SK-N-SH (cell line): ENCODE results near the gene RANBP10. TPM values are rescaled to one million over a fixed set of nuclear protein-coding genes. Genes with fewer than 3 reads are reported as not detected.

Experiments
- CTCF ChIA-PET: fragments of 300-600, 350-600 bp; formaldehyde crosslinking; extraction: SDS; loops from one replicate; lab custom pipeline; 2021; lab: Yijun Ruan, JAX
- POLR2A ChIA-PET: fragments of 350-600 bp; sonication (Branson Sonifier 250); formaldehyde crosslinking; extraction: SDS; loops from one replicate; lab custom pipeline; 2020; ENCODE audit warnings: antibody characterized with exemption, inconsistent platforms; lab: Yijun Ruan, JAX
- DNase-seq: peaks from one replicate; pipeline ENCODE4 v3.0.0; 2012
- H2AFZ ChIP-seq: fragments of 200-600 bp; sonication (generic); 2 replicates; pipeline ENCODE4 v1.8.1; 2016; ENCODE audit warnings: antibody characterized with exemption, mild to moderate bottlenecking, low read depth
- H3F3A ChIP-seq: fragments of 200-600 bp; sonication (generic); replicated peaks from 2 replicates; pipeline ENCODE3; 2016; ENCODE audit warnings: antibody characterized with exemption, mild to moderate bottlenecking; ENCODE audit not compliant: insufficient read depth
- H3K27ac ChIP-seq, 2 experiments: fragments of 200-500 bp in 1 of 2; fragments of 200-600 bp in 1 of 2; sonication (Bioruptor generic) in 1 of 2; sonication (generic), shearing (Covaris generic) in 1 of 2; 2 replicates each; pipeline versions ENCODE4 v1.5.1 to v1.6.1; 2014 to 2016; ENCODE audit warnings: low read depth in 2 of 2, inconsistent platforms in 1 of 2, low read length in 1 of 2, mild to moderate bottlenecking in 1 of 2, mixed read lengths in 1 of 2
- H3K27me3 ChIP-seq: fragments of 200-600 bp; sonication (generic), shearing (Covaris generic); 2 replicates; pipeline ENCODE4 v1.6.1; 2016; ENCODE audit warnings: mixed run types; ENCODE audit not compliant: insufficient read depth
- H3K36me3 ChIP-seq, 2 experiments: fragments of 200-500 bp in 1 of 2; fragments of 200-600 bp in 1 of 2; sonication (Bioruptor generic) in 1 of 2; sonication (generic) in 1 of 2; replicated peaks in 1 of 2; 2 replicates each; pipeline versions ENCODE3 to v1.5.1; 2014 to 2016; ENCODE audit warnings: low read length in 1 of 2, mild to moderate bottlenecking in 1 of 2; ENCODE audit not compliant: insufficient read depth in 2 of 2, control insufficient read depth in 1 of 2
- H3K4me1 ChIP-seq, 2 experiments: fragments of 200-500 bp in 1 of 2; fragments of 200-600 bp in 1 of 2; sonication (Bioruptor generic) in 1 of 2; sonication (generic), shearing (Covaris generic) in 1 of 2; 2 replicates each; pipeline versions ENCODE4 v1.5.1 to v1.6.1; 2014 to 2016; ENCODE audit warnings: low read depth in 1 of 2, low read length in 1 of 2, mixed run types in 1 of 2; ENCODE audit not compliant: insufficient read depth in 2 of 2, control insufficient read depth in 1 of 2
- H3K4me2 ChIP-seq: fragments of 200-600 bp; sonication (generic), shearing (Covaris generic); 2 replicates; pipeline ENCODE4 v1.6.1; 2017; ENCODE audit warnings: mixed run types
- H3K4me3 ChIP-seq, 2 experiments: fragments of 200-500 bp in 1 of 2; fragments of 200-600 bp in 1 of 2; sonication (Bioruptor generic) in 1 of 2; sonication (generic), shearing (Covaris generic) in 1 of 2; 2 replicates each; pipeline versions ENCODE4 v1.5.1 to v1.8.1; 2014 to 2016; ENCODE audit warnings: low read depth in 2 of 2, inconsistent platforms in 1 of 2, low read length in 1 of 2, mild to moderate bottlenecking in 1 of 2, mixed read lengths in 1 of 2, moderate library complexity in 1 of 2
- H3K79me2 ChIP-seq: fragments of 200-600 bp; sonication (generic); 2 replicates; pipeline ENCODE4 v1.8.1; 2017; ENCODE audit warnings: mild to moderate bottlenecking; ENCODE audit not compliant: insufficient read depth
- H3K9ac ChIP-seq: fragments of 200-600 bp; sonication (generic); 2 replicates; pipeline ENCODE4 v1.6.1; 2017; ENCODE audit warnings: mixed run types
- H3K9me2 ChIP-seq: fragments of 200-600 bp; sonication (generic); 2 replicates; pipeline ENCODE4 v1.6.1; 2017; ENCODE audit warnings: mixed run types
- H3K9me3 ChIP-seq: fragments of 200-600 bp; sonication (generic); 2 replicates; pipeline ENCODE4 v1.6.1; 2017; ENCODE audit warnings: mixed run types, mild to moderate bottlenecking, moderate library complexity
- H4K20me1 ChIP-seq: fragments of 200-600 bp; sonication (generic); 2 replicates; pipeline ENCODE4 v1.6.1; 2017; ENCODE audit warnings: mild to moderate bottlenecking, mixed run types; ENCODE audit not compliant: insufficient read depth
- EZH2phosphoT487 ChIP-seq: fragments of 200-600 bp; sonication (generic); IDR thresholded peaks from 2 replicates; pipeline ENCODE4 v1.6.1; 2017; ENCODE audit warnings: low read depth, mixed run types, mild to moderate bottlenecking, antibody characterized with exemption, moderate library complexity, borderline replicate concordance
- FOXJ3 ChIP-seq: sonication (generic); formaldehyde crosslinking; IDR thresholded peaks from 2 replicates; pipeline ENCODE4 v1.5.1; 2020; ENCODE audit warnings: mild to moderate bottlenecking, missing genetic modification reagents
- GABPA ChIP-seq: IDR thresholded peaks from 2 replicates; pipeline ENCODE4 v1.4.0; 2012; ENCODE audit warnings: low read depth, mild to moderate bottlenecking
- JUND ChIP-seq: IDR thresholded peaks from 2 replicates; pipeline ENCODE4 v1.4.0; 2012
- MAX ChIP-seq: IDR thresholded peaks from 2 replicates; pipeline ENCODE4 v1.4.0; 2012; ENCODE audit warnings: low read depth
- MXI1 ChIP-seq: IDR thresholded peaks from 2 replicates; pipeline ENCODE4 v1.6.1; 2012; ENCODE audit warnings: mild to moderate bottlenecking, low read depth, low read length, improper control_type of control experiment
- NRF1 ChIP-seq: IDR thresholded peaks from 2 replicates; pipeline ENCODE4 v1.6.1; 2012; ENCODE audit warnings: low read depth, mild to moderate bottlenecking, low read length
- PBX3 ChIP-seq: IDR thresholded peaks from 2 replicates; pipeline ENCODE4; 2012
- POLR2AphosphoS5 ChIP-seq: IDR thresholded peaks from 2 replicates; pipeline ENCODE4 v1.6.1; 2012; ENCODE audit warnings: low read depth, low read length
- RAD21 ChIP-seq: IDR thresholded peaks from 2 replicates; pipeline ENCODE4 v1.6.1; 2012; ENCODE audit warnings: mild to moderate bottlenecking, low read length
- RXRA ChIP-seq: IDR thresholded peaks from 2 replicates; pipeline ENCODE4 v1.4.0; 2012; ENCODE audit warnings: low read depth, mild to moderate bottlenecking, borderline replicate concordance
- SIN3A ChIP-seq: IDR thresholded peaks from 2 replicates; pipeline ENCODE4 v1.6.1; 2012; ENCODE audit warnings: low read depth, mild to moderate bottlenecking, low read length, moderate library complexity, borderline replicate concordance
- SMC3 ChIP-seq: IDR thresholded peaks from 2 replicates; pipeline ENCODE4 v1.6.1; 2012; ENCODE audit warnings: low read depth, low read length, improper control_type of control experiment
- YY1 ChIP-seq: IDR thresholded peaks from 2 replicates; pipeline ENCODE4 v1.4.0; 2012; ENCODE audit warnings: low read depth, mild to moderate bottlenecking
- WGBS: methylation state at CpG from one replicate; pipeline ENCODE4 v1.1.6; 2017; ENCODE audit warnings: low lambda C conversion rate; 5-methylcytosine and 5-hydroxymethylcytosine counted together
- polyA plus RNA-seq, 3 experiments: library from polyadenylated mRNA; depleted of rRNA; stranded (reverse); fragments of >200 nt; gene quantifications; 2 replicates each; pipeline ENCODE4 v1.2.3, GENCODE V29; 2012
- TF ChIP-seq, protein P1 (sequence below): IDR thresholded peaks from 2 replicates; pipeline ENCODE4 v1.4.0; 2012; ENCODE audit warnings: low read depth, borderline replicate concordance
- TF ChIP-seq, protein P2 (sequence below): IDR thresholded peaks from 2 replicates; pipeline ENCODE4 v1.4.0; 2012; ENCODE audit warnings: low read depth, borderline replicate concordance
- TF ChIP-seq, protein P3 (sequence below): IDR thresholded peaks from 2 replicates; pipeline ENCODE4 v1.6.1; 2012; ENCODE audit warnings: mild to moderate bottlenecking, low read depth, low read length, moderate library complexity
- TF ChIP-seq, protein P4 (sequence below): fragments of 200-600 bp; sonication (generic); IDR thresholded peaks from 2 replicates; pipeline ENCODE4 v1.6.1; 2017; ENCODE audit warnings: antibody characterized with exemption, mild to moderate bottlenecking, moderate library complexity

RANBP10 gene
- polyA plus RNA-seq, 1 of the 3 experiments (the other 2 are of a cell fraction), result 12.1 TPM

DNA sequence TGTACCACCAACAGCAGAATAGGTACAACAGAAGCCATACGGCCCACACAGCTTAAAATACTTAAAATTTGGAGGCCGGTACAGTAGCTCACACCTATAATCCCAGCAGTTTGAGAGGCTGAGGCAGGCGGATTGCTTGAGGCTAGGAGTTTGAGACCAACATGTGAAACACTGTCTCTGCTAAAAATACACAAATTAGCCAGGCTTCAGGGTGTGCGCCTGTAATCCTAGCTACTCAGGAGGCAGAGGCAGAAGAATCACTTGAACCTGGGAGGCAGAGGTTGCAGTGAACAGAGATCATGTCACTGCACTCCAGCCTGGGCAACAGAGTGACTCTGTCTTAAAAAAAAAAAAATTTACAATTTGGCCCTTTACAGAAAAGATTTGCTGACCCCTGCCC lies 104.2 kb downstream of the RANBP10 start:
- peaks cover 5% of the 10 kb centered on the region; the same call in 1 of the 2 replicates for H3K9me3 ChIP-seq
- DNase-seq, result no peak
- no peak overlapping the region for H3K4me3 ChIP-seq
- WGBS, result 93% methylated on average over 4 of the region's 4 CpGs
- H3K27me3 ChIP-seq, result no peaks in the 10 kb centered on the region
- H3F3A ChIP-seq, result peaks cover 4% of the 10 kb centered on the region
- no peak overlapping the region for H3K27ac ChIP-seq
- peaks cover 0 to 3% of the 10 kb centered on the region in 2 experiments; a peak in 1 of 4 replicates for H3K4me1 ChIP-seq
- no peak for TF ChIP-seq JUND
- TF ChIP-seq, protein P1, sequence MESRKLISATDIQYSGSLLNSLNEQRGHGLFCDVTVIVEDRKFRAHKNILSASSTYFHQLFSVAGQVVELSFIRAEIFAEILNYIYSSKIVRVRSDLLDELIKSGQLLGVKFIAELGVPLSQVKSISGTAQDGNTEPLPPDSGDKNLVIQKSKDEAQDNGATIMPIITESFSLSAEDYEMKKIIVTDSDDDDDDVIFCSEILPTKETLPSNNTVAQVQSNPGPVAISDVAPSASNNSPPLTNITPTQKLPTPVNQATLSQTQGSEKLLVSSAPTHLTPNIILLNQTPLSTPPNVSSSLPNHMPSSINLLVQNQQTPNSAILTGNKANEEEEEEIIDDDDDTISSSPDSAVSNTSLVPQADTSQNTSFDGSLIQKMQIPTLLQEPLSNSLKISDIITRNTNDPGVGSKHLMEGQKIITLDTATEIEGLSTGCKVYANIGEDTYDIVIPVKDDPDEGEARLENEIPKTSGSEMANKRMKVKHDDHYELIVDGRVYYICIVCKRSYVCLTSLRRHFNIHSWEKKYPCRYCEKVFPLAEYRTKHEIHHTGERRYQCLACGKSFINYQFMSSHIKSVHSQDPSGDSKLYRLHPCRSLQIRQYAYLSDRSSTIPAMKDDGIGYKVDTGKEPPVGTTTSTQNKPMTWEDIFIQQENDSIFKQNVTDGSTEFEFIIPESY, result no peak
- TF ChIP-seq POLR2AphosphoS5, result no peak
- TF ChIP-seq, protein P2, sequence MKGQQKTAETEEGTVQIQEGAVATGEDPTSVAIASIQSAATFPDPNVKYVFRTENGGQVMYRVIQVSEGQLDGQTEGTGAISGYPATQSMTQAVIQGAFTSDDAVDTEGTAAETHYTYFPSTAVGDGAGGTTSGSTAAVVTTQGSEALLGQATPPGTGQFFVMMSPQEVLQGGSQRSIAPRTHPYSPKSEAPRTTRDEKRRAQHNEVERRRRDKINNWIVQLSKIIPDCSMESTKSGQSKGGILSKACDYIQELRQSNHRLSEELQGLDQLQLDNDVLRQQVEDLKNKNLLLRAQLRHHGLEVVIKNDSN, result no peak
- TF ChIP-seq, protein P3, sequence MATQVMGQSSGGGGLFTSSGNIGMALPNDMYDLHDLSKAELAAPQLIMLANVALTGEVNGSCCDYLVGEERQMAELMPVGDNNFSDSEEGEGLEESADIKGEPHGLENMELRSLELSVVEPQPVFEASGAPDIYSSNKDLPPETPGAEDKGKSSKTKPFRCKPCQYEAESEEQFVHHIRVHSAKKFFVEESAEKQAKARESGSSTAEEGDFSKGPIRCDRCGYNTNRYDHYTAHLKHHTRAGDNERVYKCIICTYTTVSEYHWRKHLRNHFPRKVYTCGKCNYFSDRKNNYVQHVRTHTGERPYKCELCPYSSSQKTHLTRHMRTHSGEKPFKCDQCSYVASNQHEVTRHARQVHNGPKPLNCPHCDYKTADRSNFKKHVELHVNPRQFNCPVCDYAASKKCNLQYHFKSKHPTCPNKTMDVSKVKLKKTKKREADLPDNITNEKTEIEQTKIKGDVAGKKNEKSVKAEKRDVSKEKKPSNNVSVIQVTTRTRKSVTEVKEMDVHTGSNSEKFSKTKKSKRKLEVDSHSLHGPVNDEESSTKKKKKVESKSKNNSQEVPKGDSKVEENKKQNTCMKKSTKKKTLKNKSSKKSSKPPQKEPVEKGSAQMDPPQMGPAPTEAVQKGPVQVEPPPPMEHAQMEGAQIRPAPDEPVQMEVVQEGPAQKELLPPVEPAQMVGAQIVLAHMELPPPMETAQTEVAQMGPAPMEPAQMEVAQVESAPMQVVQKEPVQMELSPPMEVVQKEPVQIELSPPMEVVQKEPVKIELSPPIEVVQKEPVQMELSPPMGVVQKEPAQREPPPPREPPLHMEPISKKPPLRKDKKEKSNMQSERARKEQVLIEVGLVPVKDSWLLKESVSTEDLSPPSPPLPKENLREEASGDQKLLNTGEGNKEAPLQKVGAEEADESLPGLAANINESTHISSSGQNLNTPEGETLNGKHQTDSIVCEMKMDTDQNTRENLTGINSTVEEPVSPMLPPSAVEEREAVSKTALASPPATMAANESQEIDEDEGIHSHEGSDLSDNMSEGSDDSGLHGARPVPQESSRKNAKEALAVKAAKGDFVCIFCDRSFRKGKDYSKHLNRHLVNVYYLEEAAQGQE, result no peak
- TF ChIP-seq GABPA, result no peak
- TF ChIP-seq FOXJ3 (CRISPR knock-in tag), result no peak
- TF ChIP-seq YY1, result no peak
- no peak overlapping the region for H2AFZ ChIP-seq
- no peaks in the 10 kb centered on the region for H3K9me2 ChIP-seq
- H3K9ac ChIP-seq, result no peak overlapping the region
- 0 out of 2 replicates have a peak, but pooled peaks cover 10% of the 10 kb centered on the region for H4K20me1 ChIP-seq
- H3K79me2 ChIP-seq, result peaks cover 80% of the 10 kb centered on the region
- no peak overlapping the region for H3K4me2 ChIP-seq
- H3K36me3 ChIP-seq, result peaks cover 0 to 17% of the 10 kb centered on the region in 2 experiments
- POLR2A ChIA-PET, result interaction anchor here (0.7 kb wide), 1 partner anchor 208 kb away, joined by 3 read pairs; no protein-coding TSS in a partner anchor
- CTCF ChIA-PET, result interaction anchor here (1.4 kb wide), 1 partner anchor 34 kb away, joined by 3 read pairs; no protein-coding TSS in a partner anchor

DNA sequence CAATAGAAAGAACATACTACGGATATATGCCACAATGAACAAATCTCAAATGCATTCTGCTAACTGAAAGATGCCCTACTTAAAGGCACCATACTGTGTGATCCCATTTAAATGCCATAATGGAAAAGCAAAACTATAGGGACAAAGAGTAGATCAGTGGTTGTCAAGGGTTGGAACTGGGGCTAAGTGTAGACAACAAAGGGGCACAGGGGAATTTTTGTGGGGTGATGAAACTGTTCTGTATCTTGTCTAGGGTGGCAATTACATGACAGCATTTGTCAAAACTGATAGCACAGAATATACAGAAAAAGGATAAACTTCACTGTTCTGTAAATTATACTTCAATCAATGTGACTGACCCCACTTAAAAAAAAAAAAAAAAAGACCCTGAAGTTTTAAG lies 104.9 kb downstream of the RANBP10 start:
- POLR2A ChIA-PET, result interaction anchor here (0.7 kb wide), 1 partner anchor 208 kb away, joined by 3 read pairs; no protein-coding TSS in a partner anchor
- peaks cover 4% of the 10 kb centered on the region for H3F3A ChIP-seq
- no peak overlapping the region for H3K4me2 ChIP-seq
- H3K27me3 ChIP-seq, result no peaks in the 10 kb centered on the region
- H3K9ac ChIP-seq, result no peak overlapping the region
- no peak overlapping the region for H2AFZ ChIP-seq
- H3K9me3 ChIP-seq, result peaks cover 5% of the 10 kb centered on the region; the same call in 1 of the 2 replicates
- no peak for DNase-seq
- WGBS, result 76% methylated on average over 1 of the region's 1 CpG
- H3K9me2 ChIP-seq, result no peaks in the 10 kb centered on the region
- CTCF ChIA-PET, result interaction anchor here (0.9 to 1.4 kb wide), 2 partner anchors 32 to 33 kb away, joined by 3 read pairs; no protein-coding TSS in a partner anchor
- H3K4me3 ChIP-seq, result no peak overlapping the region
- no peak overlapping the region for H3K27ac ChIP-seq
- H4K20me1 ChIP-seq, result 0 out of 2 replicates have a peak, but pooled peaks cover 10% of the 10 kb centered on the region
- H3K79me2 ChIP-seq, result peaks cover 74% of the 10 kb centered on the region
- peaks cover 0 to 3% of the 10 kb centered on the region in 2 experiments; a peak in 1 of 4 replicates for H3K4me1 ChIP-seq
- H3K36me3 ChIP-seq, result peaks cover 0 to 17% of the 10 kb centered on the region in 2 experiments
- no peak for TF ChIP-seq FOXJ3 (CRISPR knock-in tag)
- no peak for TF ChIP-seq MXI1
- no peak for TF ChIP-seq SMC3
- TF ChIP-seq PBX3, result no peak
- no peak for TF ChIP-seq RAD21
- TF ChIP-seq POLR2AphosphoS5, result no peak
- TF ChIP-seq RXRA, result no peak
- TF ChIP-seq SIN3A, result no peak
- TF ChIP-seq MAX, result no peak
- TF ChIP-seq, protein P4, sequence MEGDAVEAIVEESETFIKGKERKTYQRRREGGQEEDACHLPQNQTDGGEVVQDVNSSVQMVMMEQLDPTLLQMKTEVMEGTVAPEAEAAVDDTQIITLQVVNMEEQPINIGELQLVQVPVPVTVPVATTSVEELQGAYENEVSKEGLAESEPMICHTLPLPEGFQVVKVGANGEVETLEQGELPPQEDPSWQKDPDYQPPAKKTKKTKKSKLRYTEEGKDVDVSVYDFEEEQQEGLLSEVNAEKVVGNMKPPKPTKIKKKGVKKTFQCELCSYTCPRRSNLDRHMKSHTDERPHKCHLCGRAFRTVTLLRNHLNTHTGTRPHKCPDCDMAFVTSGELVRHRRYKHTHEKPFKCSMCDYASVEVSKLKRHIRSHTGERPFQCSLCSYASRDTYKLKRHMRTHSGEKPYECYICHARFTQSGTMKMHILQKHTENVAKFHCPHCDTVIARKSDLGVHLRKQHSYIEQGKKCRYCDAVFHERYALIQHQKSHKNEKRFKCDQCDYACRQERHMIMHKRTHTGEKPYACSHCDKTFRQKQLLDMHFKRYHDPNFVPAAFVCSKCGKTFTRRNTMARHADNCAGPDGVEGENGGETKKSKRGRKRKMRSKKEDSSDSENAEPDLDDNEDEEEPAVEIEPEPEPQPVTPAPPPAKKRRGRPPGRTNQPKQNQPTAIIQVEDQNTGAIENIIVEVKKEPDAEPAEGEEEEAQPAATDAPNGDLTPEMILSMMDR, result no peak
- no peak for TF ChIP-seq EZH2phosphoT487
- no peak for TF ChIP-seq NRF1
